Measurements from ENCODE around the gene TBL1X. TPM values are rescaled to one million over a fixed set of nuclear protein-coding genes. Genes with fewer than 3 reads are reported as not detected.

The TBL1X gene
- polyA plus RNA-seq, 1 donor (not counting 4 experiments of a cell fraction or from before 2014, with no cell fraction given), result 2.2 TPM

- Histone ChIP-seq H3K9ac (ENCODE audit: control insufficient read depth, extremely low read depth, insufficient read depth, low read length) (no peak overlapping the region), H3K27ac (ENCODE audit: control insufficient read depth, insufficient read depth, low read length) (no peak overlapping the region), H3K79me2 (ENCODE audit: control insufficient read depth, insufficient read depth, low read length) (no peaks in the 10 kb centered on the region), H3K9me1 (ENCODE audit: control insufficient read depth, extremely low read depth, insufficient read depth, low read length) (no peaks in the 10 kb centered on the region), H4K20me1 (ENCODE audit: control insufficient read depth, extremely low read depth, insufficient read depth, low read length) (no peaks in the 10 kb centered on the region), H3K9me3 (ENCODE audit: control insufficient read depth, low read depth, low read length) (no peaks in the 10 kb centered on the region), H3K4me3 (ENCODE audit: control insufficient read depth in 2 of 3, extremely low read depth in 1 of 3, insufficient read depth in 2 of 3, low read depth in 1 of 3, low read length in 3 of 3) (no peak overlapping the region), H3K4me2 (ENCODE audit: control insufficient read depth, extremely low read depth, insufficient read depth, low read depth, low read length) (no peak overlapping the region), H3K4me1 (ENCODE audit: control insufficient read depth, extremely low read depth, insufficient read depth, low read length) (no peaks in the 10 kb centered on the region), H3K27me3 (ENCODE audit: control insufficient read depth, extremely low read depth, insufficient read depth, low read length) (no peaks in the 10 kb centered on the region), H2AFZ (ENCODE audit: control insufficient read depth, low read length) (no peak overlapping the region), H3K36me3 (ENCODE audit: control insufficient read depth in 2 of 2, extremely low read depth in 1 of 2, insufficient read depth in 2 of 2, low read length in 2 of 2) (no peaks in the 10 kb centered on the region)
- DNase-seq (ENCODE audit: low read depth, low spot score) (no peak), FAIRE-seq (no peak)
- dilution Hi-C loops (cut with MboI; ENCODE audit: extremely low pct_ligation_motif_present, low sequenced_read_pairs), result no loop called here
- TF ChIP-seq EZH2 (IDR thresholded peaks at IDR 0.05; ENCODE audit: low read length) (no peak), CTCF (optimal IDR thresholded peaks at IDR 0.05 in 1 of 3, IDR thresholded peaks at IDR 0.05 in 1 of 3, conservative IDR thresholded peaks at IDR 0.05 in 1 of 3; ENCODE audit: extremely low read depth in 1 of 3, insufficient read depth in 2 of 3, low read length in 3 of 3) (no peak)
These were observed 169.7 kb downstream of the TBL1X start for GRCh38 chrX:9634551-9634950.

- H3K4me3 ChIP-seq (ENCODE audit: control insufficient read depth in 2 of 3, extremely low read depth in 1 of 3, insufficient read depth in 2 of 3, low read depth in 1 of 3, low read length in 3 of 3), result no peak overlapping the region
- no peaks in the 10 kb centered on the region for H3K9me1 ChIP-seq (ENCODE audit: control insufficient read depth, extremely low read depth, insufficient read depth, low read length)
- no peaks in the 10 kb centered on the region for H4K20me1 ChIP-seq (ENCODE audit: control insufficient read depth, extremely low read depth, insufficient read depth, low read length)
- TF ChIP-seq EZH2 (IDR thresholded peaks at IDR 0.05; ENCODE audit: low read length) (no peak), CTCF (optimal IDR thresholded peaks at IDR 0.05 in 1 of 3, IDR thresholded peaks at IDR 0.05 in 1 of 3, conservative IDR thresholded peaks at IDR 0.05 in 1 of 3; ENCODE audit: extremely low read depth in 1 of 3, insufficient read depth in 2 of 3, low read length in 3 of 3) (no peak)
- no peak overlapping the region for H2AFZ ChIP-seq (ENCODE audit: control insufficient read depth, low read length)
- DNase-seq (ENCODE audit: low read depth, low spot score) (no peak), FAIRE-seq (no peak)
- H3K4me2 ChIP-seq (ENCODE audit: control insufficient read depth, extremely low read depth, insufficient read depth, low read depth, low read length), result no peak overlapping the region
- H3K36me3 ChIP-seq (ENCODE audit: control insufficient read depth in 2 of 2, extremely low read depth in 1 of 2, insufficient read depth in 2 of 2, low read length in 2 of 2), result no peaks in the 10 kb centered on the region
- no peaks in the 10 kb centered on the region for H3K27me3 ChIP-seq (ENCODE audit: control insufficient read depth, extremely low read depth, insufficient read depth, low read length)
- dilution Hi-C loops (cut with MboI; ENCODE audit: extremely low pct_ligation_motif_present, low sequenced_read_pairs), result no loop called here
- no peaks in the 10 kb centered on the region for H3K4me1 ChIP-seq (ENCODE audit: control insufficient read depth, extremely low read depth, insufficient read depth, low read length)
- no peaks in the 10 kb centered on the region for H3K79me2 ChIP-seq (ENCODE audit: control insufficient read depth, insufficient read depth, low read length)
- H3K9ac ChIP-seq (ENCODE audit: control insufficient read depth, extremely low read depth, insufficient read depth, low read length), result no peak overlapping the region
- H3K27ac ChIP-seq (ENCODE audit: control insufficient read depth, insufficient read depth, low read length), result no peak overlapping the region
- H3K9me3 ChIP-seq (ENCODE audit: control insufficient read depth, low read depth, low read length), result no peaks in the 10 kb centered on the region
These were observed 170.5 kb downstream of the TBL1X start for GRCh38 chrX:9635368-9635767.

Data from keratinocyte (primary cell).